Hematopoietic multipotent progenitor cell treated with erythropoietin and hydrocortisone succinate and interleukin-3 and kit ligand, for 17 days (in vitro differentiated cells): ENCODE measurements around the gene NPDC1.

Experiments used
- DNase-seq: peaks from one replicate; pipeline ENCODE4 v3.0.0-alpha.2; 2015; ENCODE audit warnings: low spot score

The NPDC1 gene, protein sequence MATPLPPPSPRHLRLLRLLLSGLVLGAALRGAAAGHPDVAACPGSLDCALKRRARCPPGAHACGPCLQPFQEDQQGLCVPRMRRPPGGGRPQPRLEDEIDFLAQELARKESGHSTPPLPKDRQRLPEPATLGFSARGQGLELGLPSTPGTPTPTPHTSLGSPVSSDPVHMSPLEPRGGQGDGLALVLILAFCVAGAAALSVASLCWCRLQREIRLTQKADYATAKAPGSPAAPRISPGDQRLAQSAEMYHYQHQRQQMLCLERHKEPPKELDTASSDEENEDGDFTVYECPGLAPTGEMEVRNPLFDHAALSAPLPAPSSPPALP

DNA sequence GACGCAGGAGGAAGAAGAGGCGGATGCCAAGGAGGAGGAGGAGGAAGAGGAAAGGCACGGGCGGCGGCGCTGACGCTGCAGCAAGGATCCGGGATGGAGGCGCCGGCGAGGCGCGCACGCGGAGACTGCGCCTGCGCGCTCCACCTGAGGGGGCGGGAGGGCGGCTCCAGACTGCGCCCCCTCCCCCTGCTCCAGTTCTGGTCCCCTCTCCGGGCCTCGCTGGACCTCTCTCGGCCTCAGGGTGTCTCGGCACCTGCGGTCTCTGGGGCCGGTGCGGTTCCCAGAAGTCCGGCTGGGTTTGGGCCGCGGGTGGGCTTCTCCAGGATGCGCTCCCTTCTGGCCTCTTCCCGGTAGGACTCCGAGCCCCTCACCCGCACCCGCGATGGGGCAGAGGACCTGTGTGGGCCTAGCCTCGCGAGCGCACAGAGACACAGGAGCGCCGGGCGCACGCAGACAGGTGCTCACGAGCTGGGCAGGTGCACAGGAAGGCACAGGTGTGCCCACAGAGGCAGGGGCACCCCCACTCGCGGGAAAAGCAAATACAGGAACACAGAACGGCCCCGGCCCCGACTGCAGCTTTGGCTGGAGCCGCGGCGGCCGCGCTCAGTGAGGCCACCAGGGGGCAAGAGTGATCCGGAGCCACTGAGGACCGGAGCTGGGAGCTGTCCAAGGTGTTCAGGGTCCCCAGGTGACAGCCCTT, at the start of gene NPDC1:
NPDC1 (minus strand) TSS at position 90 of the 700 bp plus-strand sequence. CDS start 188 bp downstream, outside the sequence.
- DNase-seq: peak; percentile 19

DNA sequence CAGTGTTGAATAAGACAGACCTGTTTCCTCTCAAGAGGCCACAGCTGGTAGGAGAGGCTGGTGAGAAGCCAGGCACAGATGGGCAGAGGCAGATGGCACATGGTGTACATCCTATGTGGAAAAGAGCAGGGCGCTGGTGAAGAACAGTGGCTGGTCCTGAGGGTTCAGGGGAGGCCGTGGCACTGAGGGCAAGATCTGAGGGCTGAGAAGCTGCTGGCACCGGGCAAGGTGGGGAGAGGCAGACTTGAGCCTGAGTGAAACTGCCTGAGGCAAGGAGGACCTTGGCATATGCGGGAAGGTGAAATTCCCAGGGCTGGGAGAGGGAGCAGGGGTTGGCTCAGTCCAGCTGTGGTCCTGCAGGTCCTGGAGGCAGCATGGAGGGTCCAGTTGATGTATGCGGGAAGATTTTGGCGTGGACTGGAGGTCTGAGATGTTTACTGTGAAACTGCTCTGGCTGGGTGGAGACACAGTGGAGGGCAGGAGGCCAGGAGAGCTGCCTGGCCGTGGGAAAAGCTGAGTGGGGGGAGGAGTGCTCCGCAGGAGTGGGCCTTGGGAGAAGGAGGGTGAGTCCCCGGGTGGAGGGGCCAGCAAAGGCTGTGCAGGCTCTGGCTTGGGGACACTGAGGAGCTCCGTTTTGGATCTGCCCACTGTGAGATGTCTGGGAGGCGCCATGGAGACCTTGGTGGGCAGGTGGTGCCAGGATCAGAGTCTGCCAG, 43.4 kb upstream of the NPDC1 start:
- DNase-seq: no peak

DNA sequence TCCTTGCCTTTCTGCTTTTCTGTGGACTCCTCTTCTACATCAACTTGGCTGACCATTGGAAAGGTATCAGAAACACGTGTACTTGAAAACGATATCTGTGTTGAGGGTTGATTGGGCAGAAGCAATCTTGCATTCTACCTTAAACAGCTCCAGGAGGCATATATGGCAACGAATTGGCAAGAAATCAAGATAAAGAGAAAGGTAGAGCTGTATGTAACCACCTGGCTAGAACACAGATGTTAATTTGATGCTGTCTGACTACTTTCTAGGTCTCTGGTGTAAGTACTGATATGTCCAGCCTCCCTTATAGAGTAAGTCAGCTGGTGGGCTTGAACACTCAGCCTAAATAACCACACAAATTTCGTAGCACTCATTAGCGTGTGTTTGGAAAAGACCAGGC, 42.1 kb upstream of the NPDC1 start:
- peak; percentile 11 for DNase-seq

DNA sequence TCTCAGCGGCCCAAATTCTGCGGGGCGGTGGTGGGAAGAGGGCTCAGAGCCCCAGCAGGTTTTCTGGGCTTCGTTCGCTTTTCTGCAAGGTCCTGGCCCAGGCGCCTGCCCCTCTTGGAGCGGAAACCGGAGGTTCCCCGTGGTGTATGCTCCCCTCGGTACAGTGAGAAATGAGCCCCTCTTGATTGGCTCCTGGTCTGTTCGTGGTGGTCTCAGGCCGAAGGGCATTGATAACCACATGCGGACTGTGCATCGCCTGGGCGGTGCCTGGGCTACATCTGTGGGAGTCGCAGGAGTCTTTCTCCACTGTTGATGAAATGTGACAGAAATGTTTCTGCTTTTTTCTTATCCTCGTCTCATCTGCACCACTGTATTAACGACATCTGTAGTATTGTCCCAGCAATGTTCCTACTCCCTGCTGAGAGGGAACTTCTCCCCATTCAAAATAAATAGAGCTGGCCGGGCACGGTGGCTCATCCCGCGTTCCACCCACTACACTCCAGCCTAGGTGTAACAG, 41.5 kb upstream of the NPDC1 start:
- DNase-seq: no peak

DNA sequence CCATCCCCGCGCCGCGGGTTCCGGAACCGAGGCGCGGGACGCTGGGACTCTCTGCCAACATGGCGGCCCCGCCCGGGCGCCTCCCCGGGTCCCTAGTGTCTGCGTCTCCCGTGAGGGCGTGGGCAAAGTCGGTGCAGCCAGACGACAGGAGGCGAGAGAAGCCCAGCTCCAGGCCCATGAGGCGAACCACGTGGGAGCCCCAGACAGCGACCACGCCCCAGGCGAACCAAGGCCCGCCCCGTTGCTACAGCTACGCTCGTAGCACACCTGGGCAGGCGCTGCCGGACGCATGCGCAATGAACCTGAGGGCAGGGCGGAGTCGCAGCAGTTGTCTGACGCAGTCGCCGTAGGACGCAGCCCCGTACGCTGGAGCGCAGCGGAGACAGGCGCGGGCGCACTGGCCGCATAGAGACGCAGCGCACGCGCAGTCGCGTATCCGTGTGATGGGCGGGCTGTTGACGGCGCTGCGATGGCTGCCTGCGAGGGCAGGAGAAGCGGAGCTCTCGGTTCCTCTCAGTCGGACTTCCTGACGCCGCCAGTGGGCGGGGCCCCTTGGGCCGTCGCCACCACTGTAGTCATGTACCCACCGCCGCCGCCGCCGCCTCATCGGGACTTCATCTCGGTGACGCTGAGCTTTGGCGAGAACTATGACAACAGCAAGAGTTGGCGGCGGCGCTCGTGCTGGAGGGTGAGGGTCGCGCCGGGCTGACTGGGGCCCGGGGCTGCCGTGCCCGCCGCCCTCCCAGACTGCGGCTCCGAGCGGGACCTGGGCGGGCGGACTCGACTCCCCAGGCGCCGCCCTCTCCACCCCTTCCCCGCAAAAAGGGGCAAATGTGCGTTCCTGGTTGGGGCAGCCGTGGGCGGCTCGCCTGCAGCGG, 40.8 kb upstream of the NPDC1 start, which contains the start of gene MAN1B1:
MAN1B1 (plus strand) TSS at position 455 of the 878 bp plus-strand sequence; CDS start at position 470, 15 bp downstream.
- DNase-seq: peak; percentile 100

DNA sequence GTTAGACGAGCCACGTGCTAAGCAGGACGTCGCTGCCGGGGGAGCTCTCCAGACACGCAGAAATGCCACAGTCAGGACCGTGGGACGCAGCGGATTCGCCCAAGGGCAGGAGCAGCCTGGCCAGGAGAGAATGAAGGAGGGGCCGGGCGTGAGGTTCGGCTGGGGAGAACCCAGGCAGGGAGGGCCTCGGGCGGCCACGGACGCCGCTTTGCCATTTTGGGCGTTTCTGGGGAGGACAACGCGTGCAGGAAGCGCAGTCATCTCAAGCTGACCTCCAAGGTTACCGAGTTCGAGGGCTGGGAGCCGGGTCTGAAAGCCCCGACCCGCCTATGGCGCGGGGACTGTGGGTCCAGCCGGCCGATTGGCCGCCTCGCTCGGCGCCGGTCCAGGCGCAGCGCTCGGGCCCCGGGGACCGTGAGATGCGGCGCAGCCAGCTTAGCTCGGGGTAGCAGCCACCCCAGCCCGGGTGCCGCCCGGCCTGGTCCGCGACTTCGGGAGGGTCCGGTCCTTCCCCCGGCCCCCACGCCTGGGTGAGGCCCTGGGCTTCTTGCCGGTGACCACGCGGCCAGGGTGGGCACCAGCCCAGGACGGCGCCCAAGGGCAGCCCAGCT, 40.0 kb upstream of the NPDC1 start:
- DNase-seq: no peak

DNA sequence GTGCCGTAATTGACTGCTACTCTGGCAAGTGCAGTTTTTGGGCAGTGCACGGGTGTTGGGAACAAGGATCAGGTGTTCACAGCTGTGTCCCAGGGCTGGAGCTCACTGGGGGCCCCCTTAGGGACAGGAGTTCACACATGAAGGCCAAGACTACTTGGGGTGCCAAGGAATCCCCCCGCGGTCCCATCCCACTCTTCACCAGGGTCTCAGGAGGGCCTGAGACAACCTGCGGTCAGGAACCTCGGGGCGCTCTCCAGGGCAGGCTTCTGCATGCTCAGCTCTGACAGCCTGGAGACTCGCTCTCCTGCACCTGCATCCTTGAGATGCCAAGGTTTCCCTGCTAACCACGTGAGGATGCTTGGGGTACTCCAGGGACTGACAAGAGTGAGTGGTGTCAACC, 38.5 kb upstream of the NPDC1 start:
- DNase-seq: no peak

DNA sequence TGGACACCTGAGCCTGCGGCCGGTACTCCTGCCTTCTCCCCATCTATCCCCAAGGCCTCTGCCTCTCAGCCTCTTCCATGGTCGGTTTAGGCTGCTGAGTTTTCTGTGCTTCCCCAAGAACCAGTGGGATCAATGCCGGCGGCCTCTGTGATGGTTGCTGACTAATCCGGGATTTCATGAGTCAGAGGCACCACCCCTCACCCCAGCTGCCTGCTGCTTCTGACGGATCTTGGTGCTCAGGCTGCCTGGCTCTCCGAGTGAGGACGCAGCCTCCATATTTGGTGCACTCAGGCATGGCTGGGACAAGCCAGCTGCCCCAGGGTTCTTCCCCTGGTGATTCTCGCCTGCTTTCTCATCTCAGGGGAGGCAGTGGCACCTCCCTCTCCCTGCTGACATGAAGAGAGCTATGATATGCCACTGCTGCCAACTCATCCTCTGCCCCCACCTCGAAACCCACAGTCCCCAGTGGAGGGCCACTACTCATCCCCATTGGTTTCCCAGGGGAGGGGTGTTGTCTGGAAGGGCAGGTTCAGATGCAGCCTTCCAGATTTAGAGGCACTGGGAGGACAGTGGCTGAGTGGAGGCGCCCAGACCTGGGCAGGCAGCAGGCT, 37.5 kb upstream of the NPDC1 start:
- DNase-seq: no peak

DNA sequence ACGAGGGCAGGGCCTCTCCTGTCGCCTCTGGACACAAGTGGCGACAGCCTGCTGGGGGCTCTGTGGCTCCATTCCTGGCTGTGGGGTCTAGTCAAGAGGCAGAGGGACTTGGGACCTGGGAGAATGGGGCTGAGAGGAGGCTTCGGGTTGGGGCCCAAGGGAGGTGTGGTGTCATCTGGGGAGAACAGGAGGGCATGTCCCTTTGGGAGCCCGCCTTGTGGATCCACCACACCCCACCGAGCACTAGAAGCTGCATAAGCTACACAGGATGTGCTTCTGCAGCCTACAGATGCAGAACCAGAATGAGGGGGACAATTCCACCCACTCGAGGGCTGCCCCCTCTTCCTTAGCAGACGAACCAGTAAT, 36.9 kb upstream of the NPDC1 start:
- no peak for DNase-seq

DNA sequence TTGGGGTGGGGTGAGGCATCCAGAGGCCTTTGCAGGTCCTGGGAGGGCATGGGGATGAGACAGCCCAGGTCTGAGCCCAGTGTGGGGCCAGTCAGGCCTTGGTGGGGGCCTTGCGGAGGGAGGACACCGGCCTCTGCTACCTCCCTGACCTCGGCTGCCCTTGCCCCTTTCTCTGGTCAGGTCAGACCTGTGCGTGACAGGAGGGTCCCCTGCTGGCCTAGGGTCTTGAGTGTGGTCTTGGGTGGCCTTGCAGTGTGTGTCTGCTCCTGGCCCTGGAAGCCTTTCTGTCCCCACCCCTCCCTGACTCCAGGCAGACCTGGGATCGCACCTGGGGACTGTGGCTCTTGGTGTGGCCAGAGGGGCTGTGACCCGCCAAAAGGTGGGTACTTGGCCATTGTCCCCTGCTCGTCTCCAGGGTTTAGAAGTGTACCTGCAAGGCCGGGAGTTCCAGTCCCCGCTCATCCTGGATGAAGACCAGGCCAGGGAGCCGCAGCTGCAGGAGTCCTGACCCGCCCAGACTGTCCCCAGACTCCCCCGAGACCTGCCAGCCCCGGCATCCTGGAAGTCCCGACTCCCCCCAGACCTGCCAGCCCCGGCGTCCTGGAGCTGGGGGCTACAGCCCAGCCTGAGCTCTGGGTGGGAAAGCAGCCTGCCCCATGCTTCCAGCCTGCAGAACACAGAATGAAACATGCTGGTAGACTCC, 36.4 kb upstream of the NPDC1 start:
- DNase-seq: no peak

DNA sequence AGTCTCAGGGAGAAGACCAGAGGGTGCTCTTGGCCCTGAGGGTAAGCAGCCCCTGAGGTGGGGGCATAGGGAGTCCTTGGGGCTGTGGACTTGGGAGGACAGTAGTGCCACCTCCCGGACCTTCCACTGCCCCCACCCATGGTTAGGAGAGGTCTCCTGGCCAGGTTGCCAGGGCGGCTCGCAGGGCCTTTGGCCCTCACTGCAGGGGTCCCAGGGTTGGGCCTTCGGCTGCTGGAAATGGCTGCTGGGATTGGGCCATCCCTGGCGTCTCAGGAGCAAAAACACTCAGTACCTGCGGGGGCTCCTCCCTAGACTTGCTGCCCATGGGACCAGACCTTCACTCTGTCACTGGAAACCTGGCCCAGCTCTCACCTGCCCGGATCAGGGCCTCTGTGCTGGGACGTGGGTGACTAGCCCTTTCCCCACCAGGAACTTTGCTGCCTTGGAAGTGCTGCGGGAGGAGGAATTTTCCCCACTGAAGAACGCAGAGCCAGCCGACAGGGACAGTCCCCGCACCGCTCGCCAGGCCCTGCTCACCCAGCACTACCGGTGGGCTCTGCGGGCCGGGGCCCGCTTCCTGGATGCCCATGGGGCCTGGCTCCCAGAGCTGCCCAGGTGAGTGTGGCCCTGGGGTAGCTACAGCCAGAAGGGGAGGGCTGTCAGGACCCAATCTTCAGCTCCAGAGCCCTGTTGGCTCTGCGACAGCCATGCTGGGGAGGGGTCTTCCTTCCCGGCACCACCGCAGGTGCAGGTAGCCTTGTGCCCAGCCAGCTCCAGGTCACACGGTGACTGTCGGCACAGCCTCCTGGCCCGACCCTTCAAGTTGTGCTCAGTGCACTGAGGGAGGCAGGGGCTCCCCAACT, 34.5 kb upstream of the NPDC1 start:
- DNase-seq: no peak

DNA sequence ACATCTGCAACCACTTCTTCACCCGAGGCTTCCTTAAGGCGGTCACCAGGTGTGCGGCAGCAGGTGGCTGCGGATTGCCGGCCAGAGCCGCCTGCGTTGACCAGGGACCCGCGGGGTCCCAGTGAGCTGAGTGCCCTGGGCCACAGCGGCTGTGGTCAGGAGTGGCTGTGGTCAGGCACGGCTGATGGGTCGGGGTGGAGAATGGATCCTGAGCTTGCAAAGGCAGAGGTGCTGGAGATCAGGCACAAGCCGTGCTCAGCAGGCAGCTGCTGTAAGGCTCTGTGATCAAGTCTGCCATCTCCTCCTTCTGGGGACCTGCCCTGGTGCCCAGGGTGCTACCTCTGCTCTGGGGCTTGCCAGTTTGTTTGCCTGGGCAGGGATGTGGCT, 33.4 kb upstream of the NPDC1 start:
- no peak for DNase-seq

DNA sequence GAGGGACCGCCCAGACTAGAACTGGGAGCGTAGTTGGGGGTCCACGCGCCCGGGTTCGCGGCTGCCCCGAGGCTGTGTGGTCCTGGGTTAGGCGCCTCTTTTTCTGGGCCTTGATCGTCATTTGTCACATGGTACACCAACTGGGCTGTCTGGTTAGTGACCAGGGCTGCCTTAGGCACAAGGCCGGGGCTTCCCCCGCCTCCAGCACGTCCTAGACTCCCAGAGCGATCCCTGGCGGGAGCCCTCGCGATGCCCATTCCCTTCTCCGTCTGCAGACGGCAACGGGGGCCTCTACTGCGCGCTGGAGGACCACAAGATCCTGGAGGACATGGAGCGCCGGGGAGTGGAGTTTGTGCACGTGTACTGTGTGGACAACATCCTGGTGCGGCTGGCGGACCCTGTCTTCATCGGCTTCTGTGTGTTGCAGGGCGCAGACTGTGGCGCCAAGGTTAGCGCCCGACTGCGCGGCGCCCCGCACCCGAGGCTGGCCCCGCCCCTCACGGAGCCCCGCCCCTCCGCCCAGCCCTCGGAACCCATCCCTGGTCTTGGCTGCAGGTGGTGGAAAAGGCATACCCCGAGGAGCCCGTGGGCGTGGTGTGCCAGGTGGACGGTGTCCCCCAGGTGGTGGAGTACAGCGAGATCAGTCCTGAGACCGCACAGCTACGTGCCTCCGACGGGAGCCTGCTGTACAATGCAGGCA, 32.9 kb upstream of the NPDC1 start:
- no peak for DNase-seq

DNA sequence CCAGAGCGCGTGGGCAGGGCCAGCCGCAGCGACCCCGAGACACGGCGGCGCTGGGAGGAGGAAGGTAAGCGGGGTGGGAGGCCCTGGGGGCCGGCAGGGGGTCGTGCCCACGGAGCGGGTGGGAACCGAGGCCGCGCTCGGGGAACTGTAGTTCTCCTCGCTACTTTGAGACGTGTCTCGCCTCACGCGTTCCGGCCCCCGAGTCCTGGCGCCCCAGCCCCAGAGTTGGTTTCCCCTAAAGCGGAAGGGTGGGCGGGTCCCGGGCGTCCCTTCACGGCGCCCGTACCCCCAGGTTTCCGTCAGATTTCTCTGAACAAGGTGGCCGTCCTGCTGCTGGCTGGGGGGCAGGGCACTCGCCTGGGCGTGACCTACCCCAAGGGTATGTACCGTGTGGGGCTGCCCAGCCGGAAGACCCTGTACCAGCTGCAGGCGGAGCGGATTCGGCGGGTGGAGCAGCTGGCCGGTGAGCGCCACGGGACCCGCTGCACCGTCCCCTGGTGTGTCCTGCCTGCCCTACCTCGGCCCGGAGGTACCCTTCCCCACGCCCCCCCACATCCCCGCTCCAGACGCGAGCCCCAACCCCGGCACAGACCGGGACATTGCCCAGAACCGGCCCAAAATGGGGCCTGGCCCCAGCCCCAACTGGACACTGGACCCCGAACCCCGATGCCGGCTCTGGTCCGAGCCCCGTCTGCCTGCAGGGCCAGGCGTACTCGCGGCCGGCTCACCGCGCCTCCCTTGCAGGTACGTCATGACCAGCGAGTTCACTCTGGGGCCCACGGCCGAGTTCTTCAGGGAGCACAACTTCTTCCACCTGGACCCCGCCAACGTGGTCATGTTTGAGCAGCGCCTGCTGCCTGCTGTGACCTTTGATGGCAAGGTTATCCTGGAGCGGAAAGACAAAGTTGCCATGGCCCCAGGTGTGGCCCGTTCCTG, 32.0 kb upstream of the NPDC1 start:
- no peak for DNase-seq

DNA sequence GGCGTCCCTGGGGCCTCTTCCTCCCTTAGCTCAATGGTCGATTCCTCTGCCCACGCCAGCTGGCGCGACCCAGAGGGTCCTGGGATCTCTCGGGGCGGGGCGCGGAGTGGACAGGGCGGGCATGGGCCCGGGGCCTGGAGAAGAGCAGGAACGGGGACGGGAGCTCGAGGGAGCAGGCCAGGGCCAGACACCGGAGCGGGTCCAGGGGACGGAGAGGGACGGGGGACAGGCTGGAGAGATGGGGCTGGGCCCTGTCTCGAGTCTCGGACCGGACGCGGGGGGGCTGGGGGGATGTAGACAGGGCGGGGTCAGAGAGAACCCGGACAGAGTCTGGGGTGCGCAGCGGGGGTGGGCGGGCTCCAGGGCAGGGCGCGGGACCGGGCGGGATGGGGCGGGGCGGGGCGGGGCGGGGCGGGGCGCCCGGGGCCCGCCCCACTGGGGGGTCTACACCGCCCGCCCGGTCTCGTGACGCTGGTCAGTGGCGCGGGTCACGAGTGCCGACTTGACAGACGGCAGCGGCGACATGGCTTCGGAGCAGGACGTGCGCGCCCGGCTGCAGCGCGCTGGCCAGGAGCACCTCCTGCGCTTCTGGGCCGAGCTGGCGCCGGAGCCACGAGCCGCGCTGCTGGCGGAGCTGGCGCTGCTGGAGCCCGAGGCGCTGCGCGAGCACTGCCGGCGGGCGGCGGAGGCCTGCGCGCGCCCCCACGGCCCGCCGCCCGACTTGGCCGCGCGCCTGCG, 31.2 kb upstream of the NPDC1 start, which contains the start of gene UAP1L1:
UAP1L1 (plus strand) TSS at position 508 of the 738 bp plus-strand sequence; CDS start at position 524, 16 bp downstream.
- DNase-seq: peak; percentile 28

DNA sequence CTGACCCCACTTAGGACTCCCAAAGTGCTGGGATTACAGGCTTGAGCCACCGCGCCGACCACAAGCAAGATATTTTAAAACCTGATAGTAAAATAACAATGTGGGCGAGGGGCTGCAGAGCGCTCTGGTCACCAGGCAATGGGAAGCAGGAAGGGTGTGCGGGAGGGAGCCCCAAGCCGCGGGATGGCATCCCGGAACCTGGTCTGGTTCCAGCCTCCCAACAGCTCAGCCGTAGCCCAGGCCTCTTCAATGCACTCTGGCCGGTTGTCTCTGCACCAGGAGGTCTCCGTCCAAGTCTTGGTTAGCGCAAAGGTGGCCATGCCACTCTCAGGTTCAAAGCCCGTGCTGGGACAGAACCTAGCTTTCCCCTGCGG, 30.6 kb upstream of the NPDC1 start:
- no peak for DNase-seq
